Spinal cord (tissue), 10 donors: ENCODE measurements around the gene UHMK1. TPM values are rescaled to one million over a fixed set of nuclear protein-coding genes. Genes with fewer than 3 reads are reported as not detected.

ENCODE experiments used
- DNase-seq, 6 donors: peaks; one replicate each; pipeline versions ENCODE4 v3.0.0 to v3.0.0-alpha.2; 2013 to 2015; ENCODE audit warnings: low spot score in 6 of 6, low read depth in 4 of 6
- H3K27ac ChIP-seq: one replicate; pipeline ENCODE4 v1.5.1; 2013; ENCODE audit warnings: low read depth, low read length, control low read depth
- H3K27me3 ChIP-seq: one replicate; pipeline ENCODE4 v1.6.1; 2013; ENCODE audit warnings: low read length; ENCODE audit not compliant: control insufficient read depth, insufficient read depth
- H3K36me3 ChIP-seq: one replicate; pipeline ENCODE4 v1.6.1; 2013; ENCODE audit warnings: low read length; ENCODE audit not compliant: control insufficient read depth, insufficient read depth
- H3K4me1 ChIP-seq: one replicate; pipeline ENCODE4 v1.6.1; 2013; ENCODE audit warnings: low read length; ENCODE audit not compliant: control insufficient read depth, insufficient read depth
- H3K4me3 ChIP-seq: one replicate; pipeline ENCODE4 v1.5.1; 2013; ENCODE audit warnings: low read depth, low read length, control low read depth
- H3K9me3 ChIP-seq: one replicate; pipeline ENCODE4 v1.6.1; 2013; ENCODE audit warnings: low read length; ENCODE audit not compliant: control insufficient read depth, insufficient read depth
- WGBS: methylation state at CpG from one replicate; pipeline ENCODE4 v1.1.5; 2013; ENCODE audit warnings: missing lambda C conversion rate; ENCODE audit not compliant: insufficient coverage; 5-methylcytosine and 5-hydroxymethylcytosine counted together
- polyA plus RNA-seq, 2 donors: library from polyadenylated mRNA; unstranded; fragments of 120-200 nt; gene quantifications; one replicate each; pipeline ENCODE4 v1.2.1, GENCODE V29; 2013; ENCODE audit not compliant: insufficient read length in 2 of 2
- small RNA-seq: library from RNA; depleted of rRNA; stranded (forward); fragments of <200 nt; gene quantifications from one replicate; pipeline ENCODE3, GENCODE V24; 2014; ENCODE audit warnings: low replicate concordance
- total RNA-seq, 2 donors: library from RNA; depleted of rRNA in 1 of 2; stranded (reverse); fragments of 120-200 nt in 1 of 2; fragments of >200 nt in 1 of 2; gene quantifications; one replicate each; pipeline versions ENCODE4 v1.2.3 to v1.2.4, GENCODE V29; 2013 to 2014
- donor health status: healthy.

UHMK1 gene
- total and polyA plus RNA-seq, 4 donors: 21.0 to 105 (median 29.0) TPM

DNA sequence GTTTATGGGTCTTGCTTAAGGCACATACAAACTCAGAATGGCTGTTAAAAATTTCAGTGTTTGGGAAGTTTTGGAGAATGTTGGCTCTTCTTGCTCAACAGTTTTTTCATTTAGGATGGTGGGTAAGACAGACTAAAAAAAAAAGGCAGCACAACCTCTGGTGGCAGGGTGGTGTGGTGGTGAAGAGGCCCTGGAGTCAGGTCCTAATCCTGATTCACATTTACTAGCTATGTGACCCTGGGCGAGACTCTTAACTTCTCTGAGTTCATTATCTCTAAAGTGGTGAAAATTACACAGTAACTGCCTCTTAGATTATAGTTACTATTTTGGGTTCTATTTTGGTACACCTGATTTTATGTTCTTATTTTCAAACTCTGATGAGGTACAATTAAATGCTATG lies 75.5 kb downstream of the UHMK1 start:
- no peak overlapping the region for H3K4me3 ChIP-seq
- no peaks in the 10 kb centered on the region for H3K9me3 ChIP-seq
- no CpG with 5 or more reads among the region's 1 CpG for WGBS
- H3K36me3 ChIP-seq: peaks cover 3% of the 10 kb centered on the region
- H3K4me1 ChIP-seq: no peaks in the 10 kb centered on the region
- no peak for DNase-seq
- no peak overlapping the region for H3K27ac ChIP-seq
- no peaks in the 10 kb centered on the region for H3K27me3 ChIP-seq

- Histone ChIP-seq H3K9me3 (no peaks in the 10 kb centered on the region), H3K36me3 (peaks cover 3% of the 10 kb centered on the region), H3K4me1 (no peaks in the 10 kb centered on the region), H3K4me3 (no peak overlapping the region), H3K27me3 (no peaks in the 10 kb centered on the region), H3K27ac (no peak overlapping the region)
- 63% methylated on average over 1 of the region's 4 CpGs for WGBS
- DNase-seq: peak in 1 of 6 donors; percentile 16
These were observed 80.6 kb downstream of the UHMK1 start for GRCh38 chr1:162578071-162578700.

- Histone ChIP-seq H3K9me3 (no peaks in the 10 kb centered on the region), H3K27me3 (no peaks in the 10 kb centered on the region), H3K4me1 (no peaks in the 10 kb centered on the region), H3K36me3 (peaks cover 3% of the 10 kb centered on the region), H3K4me3 (no peak overlapping the region), H3K27ac (no peak overlapping the region)
- no CpG with 5 or more reads among the region's 1 CpG for WGBS
- DNase-seq: peak in 1 of 6 donors; percentile 37
These were observed 81.3 kb downstream of the UHMK1 start for GRCh38 chr1:162578936-162579335.

Small RNAs within 50 kb of the gene (small RNA-seq; reads per million reads assigned to genes)
- gene UQCRBP2: not detected

Other genes with a start within 250 kb of the UHMK1 start
- not detected for gene SPATA46, start 121.0 kb upstream of the UHMK1 start, total RNA-seq
- 1 to 10 TPM in 1 of 2 donors, under 1 TPM in 1; 0.70 to 1.8 TPM for gene SPATA46, start 121.0 kb upstream of the UHMK1 start, polyA plus RNA-seq
- gene C1orf226, start 116.1 kb upstream of the UHMK1 start, total RNA-seq: 1 to 10 TPM; 1.4 to 2.9 TPM
- 10 to 100 TPM in 1 of 2 donors, 1 to 10 TPM in 1; 8.8 to 10.2 TPM for gene C1orf226, start 116.1 kb upstream of the UHMK1 start, polyA plus RNA-seq
- under 1 TPM; 0.10 to 0.17 TPM for gene SH2D1B, start 85.7 kb upstream of the UHMK1 start, total RNA-seq
- not detected for gene SH2D1B, start 85.7 kb upstream of the UHMK1 start, polyA plus RNA-seq
- gene UAP1, start 63.9 kb downstream of the UHMK1 start, total RNA-seq: 10 to 100 TPM; 49.3 to 52.5 TPM
- gene UAP1, start 63.9 kb downstream of the UHMK1 start, polyA plus RNA-seq: 10 to 100 TPM; 30.3 to 32.1 TPM
- 10 to 100 TPM; 44.8 to 96.3 TPM for gene DDR2, start 134.6 kb downstream of the UHMK1 start, total RNA-seq
- 10 to 100 TPM; 11.1 to 12.5 TPM for gene DDR2, start 134.6 kb downstream of the UHMK1 start, polyA plus RNA-seq